ENCODE results near the gene SLC17A4.
"Not testable (repeated sequence)": the region's sequence is repeated elsewhere in the genome, so short reads cannot be mapped to it uniquely, and the experiment has no call there.

Gene SLC17A4, protein sequence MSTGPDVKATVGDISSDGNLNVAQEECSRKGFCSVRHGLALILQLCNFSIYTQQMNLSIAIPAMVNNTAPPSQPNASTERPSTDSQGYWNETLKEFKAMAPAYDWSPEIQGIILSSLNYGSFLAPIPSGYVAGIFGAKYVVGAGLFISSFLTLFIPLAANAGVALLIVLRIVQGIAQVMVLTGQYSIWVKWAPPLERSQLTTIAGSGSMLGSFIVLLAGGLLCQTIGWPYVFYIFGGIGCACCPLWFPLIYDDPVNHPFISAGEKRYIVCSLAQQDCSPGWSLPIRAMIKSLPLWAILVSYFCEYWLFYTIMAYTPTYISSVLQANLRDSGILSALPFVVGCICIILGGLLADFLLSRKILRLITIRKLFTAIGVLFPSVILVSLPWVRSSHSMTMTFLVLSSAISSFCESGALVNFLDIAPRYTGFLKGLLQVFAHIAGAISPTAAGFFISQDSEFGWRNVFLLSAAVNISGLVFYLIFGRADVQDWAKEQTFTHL

GRCh38 chr6:25754535-25754934 lies at the start of gene SLC17A4:
TSS of gene SLC17A4 (plus strand) at chr6:25754742. CDS start at chr6:25761963, 7,221 bp downstream.
- no peak for DNase-seq (ENCODE audit: low spot score)

DNA sequence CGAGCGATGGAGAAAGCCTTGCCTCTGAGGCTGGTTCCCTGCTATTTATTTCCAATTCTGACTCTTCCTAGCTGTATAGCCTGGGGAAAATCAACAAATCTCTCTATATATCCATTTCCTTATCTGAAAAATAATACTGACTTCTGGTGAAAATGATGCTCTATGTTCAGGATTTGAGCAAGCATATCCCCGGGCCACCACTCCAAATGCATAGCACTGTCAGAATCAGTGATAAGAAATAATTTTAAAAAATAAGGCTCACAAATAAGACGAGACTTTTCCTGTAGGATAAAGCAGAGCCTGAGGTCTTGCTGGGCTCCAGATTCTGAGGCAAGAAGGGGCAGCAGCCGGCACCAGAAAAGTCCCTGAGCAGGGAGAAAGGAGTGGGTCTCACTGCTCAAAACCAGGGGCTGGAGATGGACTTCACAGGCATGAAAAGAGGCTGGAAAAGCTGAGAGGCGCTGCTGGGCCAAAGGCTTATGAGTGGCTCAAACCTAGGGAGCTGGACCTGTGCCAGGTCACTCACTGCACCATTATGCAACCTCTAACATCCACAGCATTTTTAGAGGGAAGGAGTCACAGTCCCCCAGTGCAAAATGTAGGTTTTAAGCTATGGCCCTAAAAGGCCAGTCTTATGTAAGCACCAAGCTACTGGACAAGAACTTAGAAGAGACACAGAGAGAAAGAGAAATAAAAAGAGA lies 48.1 kb upstream of the SLC17A4 start:
- DNase-seq (ENCODE audit: low spot score), result no peak

DNA sequence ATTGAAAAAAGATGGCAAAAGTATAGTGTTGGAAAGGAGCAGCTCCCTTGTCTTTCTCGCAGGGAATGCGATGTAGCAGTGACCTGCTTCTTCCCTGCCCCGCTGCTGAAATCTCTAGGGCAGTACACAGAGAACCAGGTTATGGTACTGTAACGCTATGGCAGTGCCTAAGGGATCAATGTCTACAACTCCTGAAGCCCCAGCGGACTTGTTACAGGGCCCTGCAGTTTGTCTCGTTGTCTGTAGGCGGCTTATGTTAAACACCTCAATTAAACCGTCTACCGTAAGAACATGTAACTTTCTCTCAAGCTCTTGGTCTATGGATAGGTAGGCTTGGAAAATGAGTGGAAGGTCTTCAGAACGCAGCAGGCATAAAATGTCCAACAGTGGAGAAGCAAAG lies 44.8 kb upstream of the SLC17A4 start:
- DNase-seq (ENCODE audit: low spot score), result no peak

- no peak for DNase-seq (ENCODE audit: low spot score)
Measured at GRCh38 chr6:25710287-25710686, 44.3 kb upstream of the SLC17A4 start.

- DNase-seq (ENCODE audit: low spot score), result no peak
Measured at GRCh38 chr6:25713824-25714223, 40.7 kb upstream of the SLC17A4 start.

DNA sequence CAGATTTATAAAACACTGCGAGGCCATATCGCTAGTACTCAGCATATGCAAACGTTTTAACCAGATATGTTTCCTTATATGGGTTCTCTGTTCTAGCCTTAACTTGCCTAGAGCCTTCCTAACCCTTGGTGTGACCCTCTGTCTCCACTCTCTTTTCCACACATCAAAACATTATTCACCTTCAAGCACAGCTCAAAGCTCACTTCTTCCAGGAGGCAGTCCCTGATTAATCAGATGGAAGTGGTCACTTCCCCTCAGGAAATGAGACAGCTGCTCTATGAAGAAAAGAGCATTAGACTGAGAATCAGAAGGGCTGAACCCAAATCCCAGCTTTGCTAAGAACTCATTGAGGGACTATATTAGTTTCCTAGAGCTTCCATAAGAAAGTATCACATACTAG lies 39.8 kb upstream of the SLC17A4 start:
- no peak for DNase-seq (ENCODE audit: low spot score)

DNA sequence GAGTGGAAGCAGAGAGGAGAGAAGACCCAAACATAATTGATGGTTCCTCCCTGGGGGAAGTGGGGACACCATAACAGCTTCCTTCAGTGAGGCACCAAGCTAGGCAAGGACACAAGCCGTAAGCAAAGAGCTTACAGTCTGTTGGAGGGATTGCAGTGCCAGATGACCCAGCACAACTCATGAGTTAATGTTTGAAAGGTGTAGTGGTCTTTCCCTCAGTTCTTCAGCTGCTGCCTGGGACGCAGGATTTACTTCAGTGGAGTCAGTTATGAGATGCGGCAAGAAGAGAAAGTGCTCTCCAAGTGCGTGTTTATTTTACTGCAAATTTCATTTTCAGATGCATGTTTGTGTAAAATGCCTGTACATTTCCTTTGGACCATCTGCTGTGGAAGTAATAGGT lies 38.7 kb upstream of the SLC17A4 start:
- DNase-seq (ENCODE audit: low spot score), result no peak

DNA sequence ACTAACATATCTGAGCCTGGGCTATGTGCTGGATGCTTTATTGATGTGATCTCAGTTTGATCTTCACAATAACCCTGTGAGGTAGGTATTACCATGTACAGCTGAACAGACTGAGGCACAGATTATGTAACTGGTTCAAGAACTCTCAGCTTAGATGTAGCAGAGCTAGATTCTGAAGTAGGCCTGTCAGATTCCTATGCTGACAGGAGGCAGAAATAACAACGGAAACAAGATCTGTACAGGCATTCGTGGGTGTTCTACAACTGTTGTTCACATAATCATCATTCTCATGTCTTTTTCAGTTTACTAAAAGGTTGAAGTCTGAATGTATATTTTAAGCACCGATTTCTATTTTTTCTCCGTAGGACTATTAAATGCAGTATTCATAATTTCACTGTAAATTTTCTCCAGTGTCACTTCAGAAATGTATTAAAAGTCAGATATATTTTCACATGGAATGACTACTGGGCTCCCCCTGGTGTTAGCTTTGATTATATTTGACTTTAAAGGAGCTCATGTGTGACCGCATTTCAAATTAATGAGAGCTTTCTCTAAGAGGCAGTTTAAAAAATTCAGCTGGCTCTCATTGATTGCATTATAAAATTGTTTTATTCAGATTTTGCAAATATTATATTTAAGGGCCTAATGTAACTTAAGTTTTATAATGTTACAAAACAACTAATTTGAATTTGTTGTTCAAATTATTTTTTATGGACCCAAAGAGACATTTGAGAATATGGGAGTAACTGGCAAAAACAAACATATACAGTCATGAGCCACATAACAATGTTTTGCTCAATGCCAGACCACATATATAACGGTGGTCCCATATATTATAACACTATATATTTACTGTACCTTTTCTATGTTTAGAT lies 36.4 kb upstream of the SLC17A4 start:
- DNase-seq (ENCODE audit: low spot score), result peak; percentile 16

- DNase-seq (ENCODE audit: low spot score), result no peak
Measured at GRCh38 chr6:25726122-25726911, 28.2 kb upstream of the SLC17A4 start.

GRCh38 chr6:25727028-25727427 lies 27.5 kb upstream of the SLC17A4 start:
- DNase-seq (ENCODE audit: low spot score), result no peak

GRCh38 chr6:25730907-25731306 lies 23.6 kb upstream of the SLC17A4 start:
- no peak for DNase-seq (ENCODE audit: low spot score)

- DNase-seq (ENCODE audit: low spot score), result no peak
Measured at GRCh38 chr6:25731721-25732120, 22.8 kb upstream of the SLC17A4 start.

DNA sequence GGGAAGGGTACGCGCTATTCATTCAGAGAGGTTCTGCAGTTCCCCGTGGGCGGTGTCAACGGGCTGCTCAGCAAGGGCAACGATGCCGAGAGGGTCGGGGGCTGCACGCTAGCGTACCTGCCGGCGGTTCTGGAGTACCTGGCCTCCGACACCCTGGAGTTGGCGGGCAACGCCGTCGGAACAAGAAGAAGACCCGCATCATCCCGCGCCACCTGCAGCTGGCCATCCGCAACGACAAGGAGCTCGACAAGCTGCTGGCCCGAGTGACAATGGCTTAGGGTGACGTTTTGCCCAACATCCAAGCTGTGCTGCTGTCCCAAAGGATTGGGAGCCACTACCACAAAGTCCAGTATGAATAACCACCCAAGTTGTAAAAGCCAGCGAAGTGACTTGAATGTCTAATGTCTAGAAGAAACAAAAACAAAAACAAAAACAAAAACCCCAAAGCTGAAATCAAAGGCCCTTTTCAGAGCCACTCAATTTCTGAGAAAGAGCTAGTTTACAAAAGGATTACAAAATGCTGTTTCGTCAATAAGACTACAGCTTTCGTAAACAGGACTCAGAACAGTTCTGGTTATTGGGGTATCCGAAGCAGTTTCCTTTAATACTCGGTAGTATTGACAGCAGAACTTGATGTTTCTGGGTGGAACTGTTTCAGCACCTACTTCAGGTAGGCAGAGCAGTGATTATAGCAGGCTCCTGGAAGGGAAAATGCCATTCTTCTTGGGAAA lies 21.9 kb upstream of the SLC17A4 start:
- no peak for DNase-seq (ENCODE audit: low spot score)

DNA sequence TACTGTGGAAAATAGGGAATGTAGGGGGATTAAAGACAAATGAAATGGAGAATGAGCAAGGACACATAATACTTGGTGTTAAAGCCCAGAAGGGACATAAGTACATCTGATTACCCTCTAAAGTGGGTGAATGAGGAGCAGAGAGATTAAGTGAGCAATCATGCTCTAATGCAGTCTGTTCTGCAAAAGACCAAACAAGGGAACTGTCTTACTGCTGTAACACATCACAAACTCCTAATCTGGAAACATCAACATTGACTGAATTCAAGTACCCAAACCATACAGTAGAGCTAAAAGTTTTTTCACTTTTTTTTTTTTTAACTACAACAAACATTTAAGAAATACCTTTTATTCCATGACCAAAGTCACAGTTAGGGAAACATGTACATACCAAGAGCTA lies 19.3 kb upstream of the SLC17A4 start:
- no peak for DNase-seq (ENCODE audit: low spot score)

GRCh38 chr6:25743868-25744267 lies 10.7 kb upstream of the SLC17A4 start:
- no peak for DNase-seq (ENCODE audit: low spot score)

DNA sequence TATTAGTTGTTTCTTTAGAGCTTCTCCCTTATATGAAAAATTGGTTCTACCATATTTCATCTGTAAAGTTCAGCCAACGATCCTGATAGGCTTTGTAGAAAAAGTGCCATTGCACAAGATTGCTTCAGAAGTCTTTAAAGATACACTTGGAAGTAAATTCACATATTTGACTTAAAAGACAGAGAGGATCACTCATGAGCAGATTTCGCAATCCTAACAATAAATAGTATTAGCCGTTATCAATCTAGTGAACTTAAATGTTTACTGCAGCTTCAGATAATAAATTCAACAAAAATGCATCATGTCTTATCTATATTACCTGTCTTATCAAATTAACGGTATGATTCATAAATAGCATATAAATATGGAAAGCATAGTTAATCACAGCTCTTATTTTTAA lies 8.7 kb upstream of the SLC17A4 start:
- DNase-seq (ENCODE audit: low spot score), result no peak

- DNase-seq (ENCODE audit: low spot score), result no peak
Measured at GRCh38 chr6:25746968-25747367, 7.6 kb upstream of the SLC17A4 start.

DNA sequence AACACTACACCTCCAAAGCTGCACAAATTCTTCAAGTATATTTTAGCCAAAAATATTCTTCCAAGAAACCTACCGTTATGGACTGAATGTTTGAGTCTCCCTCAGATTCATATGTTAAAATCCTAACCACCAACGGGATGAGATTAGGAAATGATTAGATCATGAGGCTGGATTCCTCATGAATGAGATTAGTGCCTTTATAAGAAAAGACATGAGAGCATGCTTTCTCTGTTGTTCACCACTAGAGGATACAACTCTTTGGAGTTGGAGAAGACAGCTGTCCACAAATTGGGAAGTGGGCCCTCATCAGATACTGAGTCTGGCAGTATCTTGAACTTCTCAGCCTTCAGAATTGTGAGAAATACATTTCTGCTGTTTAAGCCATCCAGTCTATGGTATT lies 7.1 kb upstream of the SLC17A4 start:
- DNase-seq (ENCODE audit: low spot score), result no peak

- DNase-seq (ENCODE audit: low spot score), result no peak
Measured at GRCh38 chr6:25748049-25748448, 6.5 kb upstream of the SLC17A4 start.

GRCh38 chr6:25748601-25749517 lies 5.7 kb upstream of the SLC17A4 start:
- not testable (repeated sequence) for DNase-seq (ENCODE audit: low spot score)

All from AG08396 (cell line).